T follicular helper cell (primary cell): Measurements from ENCODE around the gene STK33.

Experiments
- DNase-seq: peaks from one replicate; pipeline ENCODE4 v3.0.0-alpha.2; 2020; ENCODE audit warnings: low read depth

Gene STK33

DNA sequence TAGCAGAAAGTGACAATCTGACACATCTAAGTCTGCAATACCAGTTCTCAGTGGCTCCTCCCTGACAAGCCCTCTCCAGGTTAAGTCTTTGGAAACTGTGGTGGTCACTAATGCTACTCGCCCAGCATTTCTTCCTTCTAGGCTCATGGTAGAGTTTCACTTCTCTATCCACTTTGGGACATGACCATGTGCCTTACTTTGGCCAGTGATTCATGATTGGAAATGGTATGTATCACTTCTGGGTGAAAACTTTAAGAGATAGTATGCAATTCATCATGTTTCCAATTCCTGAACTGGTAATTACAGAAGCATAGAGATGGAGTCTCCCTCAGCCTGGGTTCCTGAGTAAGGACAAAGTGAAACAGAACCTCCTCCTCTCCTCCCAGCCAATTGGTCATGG is 178.8 kb downstream of the STK33 start:
- DNase-seq = no peak

DNA sequence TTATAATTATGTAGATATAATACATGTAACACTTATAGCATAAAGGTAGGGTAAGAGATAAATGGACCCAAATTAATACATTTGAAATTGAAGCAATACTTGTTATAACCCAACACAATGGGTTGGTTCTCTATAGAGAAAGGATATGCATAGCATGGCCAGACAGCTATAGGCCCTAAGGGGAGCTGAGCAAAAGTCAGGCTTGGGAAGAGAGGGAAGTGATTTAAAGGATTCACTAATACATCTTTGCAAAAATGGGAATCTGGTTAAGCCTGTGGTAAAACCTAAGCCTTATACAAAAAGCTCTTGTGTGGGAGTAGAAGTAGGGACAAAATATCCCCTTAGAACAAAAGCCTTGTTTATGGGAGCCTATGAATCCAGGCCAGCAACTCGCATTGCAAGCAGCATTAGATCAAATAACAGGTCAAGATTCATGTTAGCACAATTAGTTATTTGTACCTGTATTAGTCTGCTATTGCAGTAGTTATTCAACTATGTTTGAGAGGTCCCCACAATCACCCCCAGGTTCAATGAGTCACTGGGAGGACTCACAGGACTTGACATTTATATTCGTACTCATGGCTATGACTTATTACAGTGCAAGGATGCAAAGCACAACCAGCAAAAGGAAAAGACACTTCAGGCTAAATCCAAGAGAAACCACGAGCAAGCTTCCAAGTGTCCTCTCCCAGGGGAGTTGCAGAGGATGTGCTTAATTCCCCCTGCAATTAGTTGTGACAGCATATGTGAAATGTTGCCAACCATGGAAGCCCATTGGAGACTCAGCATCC is 185.7 kb downstream of the STK33 start:
- DNase-seq = no peak

DNA sequence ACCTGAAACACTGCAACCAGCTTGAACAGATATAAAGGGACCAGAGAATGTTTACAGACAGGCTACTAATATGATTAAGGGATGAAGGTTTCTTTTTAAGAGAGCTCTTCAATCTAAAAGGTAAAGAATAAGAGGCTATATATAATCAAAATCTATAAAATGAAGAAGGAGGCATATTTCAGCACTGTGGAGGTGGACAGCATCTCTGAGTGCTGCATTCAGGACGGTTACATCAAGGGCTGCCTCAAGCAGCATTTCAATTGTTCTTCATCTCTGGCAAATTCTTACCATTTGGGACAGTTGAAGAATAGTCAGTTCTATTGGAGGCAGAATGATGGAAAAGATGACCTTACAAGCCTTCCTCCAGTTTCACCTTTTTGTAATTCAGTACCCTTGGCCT is 190.7 kb downstream of the STK33 start:
- DNase-seq = no peak

DNA sequence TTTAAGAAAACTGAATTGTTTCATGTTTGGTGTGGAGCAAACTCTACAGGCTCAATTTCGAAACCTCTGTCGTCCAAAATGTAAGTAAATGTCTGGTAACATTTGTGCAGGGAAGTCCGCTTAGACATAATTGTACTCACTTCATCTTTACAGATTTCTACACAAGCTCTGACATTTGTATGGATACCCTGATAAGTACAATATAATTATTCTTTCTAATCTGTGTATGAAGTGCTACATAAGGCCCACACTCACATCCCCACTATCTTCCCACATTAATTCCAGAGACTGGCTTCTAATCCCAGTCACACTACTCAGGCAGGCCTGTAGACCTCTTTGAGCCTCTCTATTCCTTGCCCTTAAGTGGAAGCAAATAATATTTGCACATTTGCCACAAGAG is 201.1 kb downstream of the STK33 start:
- no peak for DNase-seq

DNA sequence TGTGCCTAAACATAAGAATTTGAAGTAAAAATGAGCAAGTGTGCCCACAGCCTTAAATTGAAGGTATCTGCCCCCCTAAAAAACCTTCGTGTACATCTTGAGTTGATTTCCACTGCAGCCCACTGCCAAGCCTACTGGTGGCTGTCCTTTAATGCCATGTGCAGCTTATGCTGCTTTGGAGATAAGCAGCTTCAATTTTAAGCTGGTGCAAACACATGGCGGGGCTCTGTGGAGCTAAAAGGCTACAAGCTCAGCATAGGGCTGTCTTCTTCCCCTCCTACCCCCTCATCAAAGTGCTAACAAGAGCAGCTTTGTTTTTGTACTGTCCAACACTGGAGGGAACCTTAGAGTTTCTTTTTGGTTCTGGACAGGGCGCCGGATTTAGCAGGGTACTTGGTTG is 201.9 kb downstream of the STK33 start:
- no peak for DNase-seq

DNA sequence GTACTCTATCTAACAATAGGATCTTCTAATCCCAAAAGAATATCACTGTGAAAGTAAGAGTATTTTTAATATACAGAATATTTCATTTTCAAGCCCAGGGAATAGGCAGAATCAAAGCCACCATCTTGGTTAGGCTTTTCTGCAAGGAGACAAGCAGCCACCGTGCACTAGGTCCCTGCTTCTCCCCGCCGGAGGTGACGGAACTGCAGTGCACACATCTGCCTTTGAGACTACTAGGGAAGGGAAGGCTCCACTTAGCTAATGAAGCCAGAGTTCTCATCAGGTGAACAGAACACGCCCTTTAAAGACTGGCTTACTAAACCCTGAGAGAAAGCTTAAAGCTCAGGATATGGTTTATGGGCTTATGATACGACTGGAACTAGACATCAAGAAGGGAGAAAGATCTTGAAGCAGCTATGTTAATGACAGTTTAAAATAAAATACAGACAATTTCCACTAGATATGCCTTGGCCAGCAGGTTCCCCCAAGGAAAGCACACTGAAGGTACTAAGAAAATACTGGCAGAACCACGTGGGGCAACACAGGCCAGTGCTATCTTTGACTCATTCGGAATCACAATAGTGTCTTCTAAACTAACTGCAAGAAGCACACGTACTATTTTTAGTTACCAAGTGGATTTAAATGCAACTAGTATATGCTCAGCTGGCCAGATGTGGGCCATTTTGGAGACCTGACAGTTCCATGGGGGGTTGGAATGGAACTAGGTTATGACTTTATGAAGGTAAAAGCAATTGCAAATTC is 203.0 kb downstream of the STK33 start:
- no peak for DNase-seq

DNA sequence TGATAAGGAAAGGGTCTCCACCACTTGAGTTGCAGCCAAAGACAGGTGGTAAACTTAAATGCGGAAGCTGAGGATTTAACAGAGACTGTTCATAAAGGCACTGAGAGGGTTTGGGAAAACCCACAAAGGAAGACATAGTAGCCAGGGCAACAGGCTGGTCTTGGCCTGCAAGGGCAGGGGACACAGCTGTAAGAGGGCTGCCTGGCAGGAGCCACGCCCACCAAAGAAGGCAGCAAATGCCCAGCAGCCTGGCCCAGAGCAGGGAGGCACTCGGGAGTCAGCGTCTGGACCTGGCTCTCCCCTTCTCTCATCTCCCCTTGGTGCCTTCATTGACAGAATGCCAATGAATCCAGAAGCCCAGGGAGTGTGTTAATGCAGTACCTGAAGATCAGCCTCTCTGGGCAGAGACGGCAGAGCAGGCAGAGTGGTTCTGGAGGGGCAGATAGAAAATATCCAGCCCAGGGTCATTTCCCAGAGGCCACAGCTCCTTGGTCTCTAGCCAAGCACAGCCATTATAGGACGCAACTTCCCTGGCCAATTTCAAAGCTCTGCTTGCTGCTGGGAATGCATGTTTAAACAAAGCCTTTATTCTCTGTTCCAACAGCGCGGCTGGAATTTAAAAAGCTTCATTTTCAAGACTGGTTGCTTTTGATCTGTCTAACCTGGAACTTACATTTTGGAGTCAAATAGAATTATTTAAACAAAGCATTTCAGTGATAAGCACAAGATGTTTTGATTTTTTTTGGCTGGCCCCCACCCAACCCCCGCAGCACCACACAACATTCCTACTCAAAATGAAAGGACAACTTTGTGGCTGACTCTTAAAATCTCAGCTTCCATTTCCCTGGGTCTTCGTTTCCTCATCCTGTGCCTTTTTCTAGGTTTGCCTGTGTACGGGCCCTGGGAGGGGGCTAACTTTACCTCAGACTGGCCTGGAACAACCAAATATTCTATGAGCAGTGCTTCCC is 204.7 kb downstream of the STK33 start:
- DNase-seq = no peak

DNA sequence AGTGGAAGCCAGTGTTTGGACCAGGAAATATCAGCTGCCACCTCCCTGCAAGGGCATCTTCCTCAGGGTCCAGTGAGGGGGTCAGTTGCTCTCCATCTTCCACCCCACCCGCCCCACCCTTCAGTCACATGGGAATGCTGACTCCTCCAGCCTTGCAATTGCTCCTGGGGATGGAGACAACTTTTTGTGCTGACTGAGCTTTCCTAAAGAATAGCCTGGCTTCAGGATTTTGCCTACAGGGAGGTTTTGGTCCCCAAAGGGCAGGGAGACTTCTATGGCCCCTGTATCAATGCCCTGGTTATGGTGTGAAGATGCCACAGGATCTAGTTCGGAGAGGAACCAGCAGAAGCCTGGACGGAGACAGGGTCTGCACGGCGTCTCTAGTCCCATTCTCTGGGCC is 206.3 kb downstream of the STK33 start:
- no peak for DNase-seq

DNA sequence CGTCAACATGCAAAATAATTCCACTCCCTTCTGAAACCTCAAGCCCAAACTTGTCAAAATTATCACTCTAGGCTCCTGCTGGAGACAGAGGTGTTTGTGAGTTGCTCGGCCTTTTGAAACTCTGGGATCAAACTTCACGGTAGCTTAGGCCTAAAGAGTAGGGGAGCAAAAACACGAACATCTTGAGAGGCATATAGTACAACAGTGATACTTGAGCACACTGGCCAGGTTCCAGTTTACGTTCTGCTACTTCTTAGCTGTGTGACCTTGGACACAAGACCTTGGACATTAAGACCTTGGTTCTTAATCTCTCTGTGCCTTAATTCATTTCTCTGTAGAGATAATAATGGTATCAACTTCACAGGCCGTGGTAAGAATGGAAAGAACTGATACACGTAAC is 206.9 kb downstream of the STK33 start:
- no peak for DNase-seq

DNA sequence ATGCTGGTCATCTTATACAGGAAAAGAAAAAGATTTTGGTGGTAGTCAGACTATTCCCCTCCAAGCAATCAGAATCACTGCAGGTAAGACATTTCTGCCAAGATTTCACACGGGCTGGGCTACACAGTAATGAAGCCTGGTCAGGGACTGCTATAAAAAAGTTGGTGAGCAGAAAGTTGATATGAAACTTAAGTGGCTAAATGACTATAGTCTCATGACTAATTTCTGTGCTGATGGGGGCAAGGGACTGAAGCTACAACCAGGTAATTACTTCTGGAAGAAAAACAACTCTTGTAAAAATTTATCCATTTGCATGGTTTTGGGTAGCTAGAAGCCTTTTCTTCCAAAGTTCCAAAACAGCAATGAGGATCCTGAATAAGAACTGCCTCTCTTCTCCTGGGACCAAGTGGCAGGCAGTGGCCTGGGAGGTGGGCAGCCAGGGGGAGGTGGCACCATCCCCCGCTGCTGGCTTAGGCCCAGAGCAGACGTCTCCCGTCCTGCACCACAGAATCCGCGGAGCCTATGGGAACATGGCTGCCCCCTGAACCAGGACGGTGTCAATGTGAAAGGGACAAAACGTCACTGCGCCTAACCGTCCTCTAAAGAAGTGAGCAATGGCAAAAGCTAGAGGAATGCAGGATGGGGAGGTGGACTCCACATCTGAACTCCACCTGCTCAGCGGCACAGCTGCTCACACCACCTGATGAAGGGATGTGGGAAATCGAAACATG is 207.7 kb downstream of the STK33 start:
- no peak for DNase-seq

DNA sequence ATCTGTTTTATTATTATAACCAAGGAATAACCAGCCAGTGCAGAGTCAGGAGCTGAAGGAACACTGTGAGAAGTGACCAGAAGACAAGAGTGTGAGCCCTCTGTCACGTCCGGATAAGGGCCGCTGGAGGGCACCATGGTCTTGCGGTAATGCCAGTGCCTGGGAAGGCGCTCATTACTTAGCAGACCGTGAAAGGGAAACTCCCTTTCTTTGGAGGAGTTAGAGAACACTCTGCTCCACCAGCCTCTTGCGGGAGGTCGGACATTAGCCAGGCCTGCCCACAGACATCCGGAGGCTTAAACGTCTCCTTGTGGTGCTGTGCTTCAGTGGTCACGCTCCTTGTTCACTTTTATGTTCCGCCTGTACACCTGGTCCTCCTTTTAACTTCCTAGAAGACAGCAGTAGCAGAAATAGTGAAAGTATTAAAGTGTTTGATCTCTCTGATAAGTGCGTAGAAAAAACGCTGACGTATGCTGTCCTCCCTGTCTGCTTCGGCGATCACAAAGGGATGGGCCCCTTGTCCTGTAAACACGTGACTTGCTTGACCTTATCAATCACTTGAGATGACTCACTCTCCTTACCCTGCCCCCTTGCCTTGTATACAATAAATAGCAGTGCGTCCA is 209.7 kb downstream of the STK33 start:
- no peak for DNase-seq

DNA sequence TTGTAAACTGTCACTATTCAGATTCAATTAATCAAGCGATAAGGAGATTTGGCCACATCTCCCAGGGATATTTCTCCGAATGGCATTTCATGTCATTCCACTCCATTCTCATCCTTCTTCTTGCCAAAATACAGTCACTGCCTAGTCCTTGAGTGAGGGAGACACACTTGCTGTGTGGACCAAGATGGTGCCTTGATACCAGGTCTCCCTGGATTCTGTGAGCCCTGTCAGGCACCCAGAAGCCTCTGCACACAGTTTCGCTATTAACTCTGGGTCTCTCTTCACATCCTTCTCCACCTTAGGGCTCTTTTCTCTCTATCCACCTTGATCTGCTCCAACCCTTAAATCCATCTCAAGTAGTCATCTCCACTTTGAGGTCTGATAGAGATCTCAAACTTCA is 210.4 kb downstream of the STK33 start:
- no peak for DNase-seq

DNA sequence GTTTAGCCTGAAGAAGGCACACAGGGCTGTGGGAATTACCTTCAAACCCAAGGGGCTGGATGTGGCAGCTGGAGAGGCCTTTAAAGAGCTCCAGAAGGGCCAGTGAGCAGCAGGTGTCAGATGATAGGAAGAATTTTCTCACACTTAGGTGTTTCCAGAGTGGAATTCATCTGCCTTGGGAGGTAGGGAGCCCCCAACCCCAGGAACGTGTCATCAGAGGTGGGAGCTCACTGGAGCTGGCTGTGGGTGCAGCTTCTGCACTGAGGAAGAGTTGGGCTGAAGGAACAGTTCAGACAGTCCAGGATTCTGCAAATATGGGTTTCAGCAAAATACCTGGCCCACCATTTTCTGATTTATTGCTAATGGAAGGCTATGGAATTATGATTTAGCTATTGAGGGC is 210.8 kb downstream of the STK33 start:
- no peak for DNase-seq

DNA sequence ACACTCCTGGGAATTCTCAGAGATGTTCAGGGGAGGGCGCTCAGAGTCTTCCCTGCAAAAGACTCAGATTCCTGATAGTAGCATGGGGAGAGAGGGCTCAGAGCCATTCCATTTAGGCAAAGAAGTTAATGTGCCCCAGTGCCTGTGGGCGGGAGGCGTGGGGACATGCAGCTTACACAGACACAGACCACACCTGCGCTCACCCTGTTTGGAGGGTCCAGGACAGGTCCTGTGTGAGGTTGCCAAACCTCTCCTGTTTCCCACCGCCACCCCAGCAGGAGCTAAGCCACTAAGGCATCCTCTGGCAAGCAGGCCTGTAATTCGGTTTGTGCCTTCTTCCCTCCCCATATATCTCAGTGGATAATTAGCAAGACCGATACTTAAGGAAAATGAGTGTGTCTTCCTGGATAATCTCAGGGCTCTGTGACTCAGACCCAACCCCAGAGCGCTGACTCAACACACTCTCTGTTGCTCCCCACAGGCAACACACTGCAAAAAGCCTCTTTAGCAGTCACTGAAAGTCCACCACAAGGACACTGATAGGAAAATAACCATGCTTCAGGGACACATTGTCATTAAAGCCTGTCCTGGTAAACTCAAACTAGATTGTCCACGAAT is 211.5 kb downstream of the STK33 start:
- DNase-seq = no peak

DNA sequence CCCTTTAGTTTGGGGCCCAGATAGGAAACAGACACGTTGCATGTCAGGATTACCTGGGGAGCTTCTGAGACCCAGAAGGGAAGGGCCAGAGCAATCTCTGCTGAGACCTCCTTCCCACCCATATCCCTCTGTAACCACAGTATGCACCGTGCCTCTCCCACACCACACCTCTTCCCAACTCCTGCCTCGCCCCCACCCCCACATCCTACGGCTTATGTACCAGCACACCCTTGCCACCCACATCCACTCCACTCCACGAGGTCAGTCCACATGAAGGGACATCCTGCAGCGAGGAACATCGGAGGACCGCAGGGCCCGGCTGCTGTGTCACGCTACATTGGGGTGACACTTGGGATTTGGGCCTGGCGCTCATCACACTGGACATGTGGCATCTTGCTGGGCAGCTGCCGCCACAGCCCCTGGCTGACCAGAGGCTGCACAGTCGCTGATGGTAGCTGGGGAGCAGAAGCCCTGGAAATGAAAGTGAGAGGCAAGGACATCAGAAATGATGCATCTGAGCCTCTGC is 212.1 kb downstream of the STK33 start:
- no peak for DNase-seq

DNA sequence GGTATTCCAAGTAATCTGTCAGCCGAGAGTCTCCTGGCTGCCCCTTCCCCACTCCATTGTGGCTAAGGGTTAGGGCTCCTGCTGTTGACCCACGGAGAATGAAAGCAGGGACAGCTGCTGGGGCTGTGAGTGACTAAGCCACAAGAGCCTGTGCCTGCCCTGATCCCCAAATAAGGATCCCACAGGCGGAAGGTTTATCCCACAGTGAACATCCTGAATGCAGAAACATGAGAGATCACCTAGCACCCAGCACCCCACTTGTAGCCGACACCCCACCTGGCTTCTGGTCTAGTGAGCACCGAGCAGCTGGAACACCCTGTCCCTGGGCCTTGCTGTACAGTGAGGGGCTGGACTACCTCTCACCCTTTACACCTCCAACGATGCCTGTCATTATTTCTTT is 212.7 kb downstream of the STK33 start:
- DNase-seq = no peak

DNA sequence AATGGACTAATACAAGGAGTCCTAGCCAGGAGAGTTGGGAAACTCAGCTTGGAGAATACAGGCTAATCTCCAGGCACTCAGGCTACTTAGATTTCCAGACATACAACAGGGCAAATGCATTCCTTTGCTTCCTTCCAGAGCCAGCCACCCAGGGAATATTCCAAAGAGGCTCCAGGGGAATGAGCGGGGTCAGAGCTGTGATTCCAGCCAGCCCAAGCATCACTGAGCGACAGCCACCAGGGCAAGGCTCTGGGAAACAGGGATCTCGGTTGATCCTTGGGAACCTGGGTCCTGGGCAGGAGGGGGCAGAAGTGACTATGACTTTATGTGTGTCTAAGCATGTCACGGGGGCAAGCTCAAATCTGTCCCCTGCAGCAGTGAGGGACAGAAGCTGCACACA is 218.1 kb downstream of the STK33 start:
- DNase-seq = no peak

DNA sequence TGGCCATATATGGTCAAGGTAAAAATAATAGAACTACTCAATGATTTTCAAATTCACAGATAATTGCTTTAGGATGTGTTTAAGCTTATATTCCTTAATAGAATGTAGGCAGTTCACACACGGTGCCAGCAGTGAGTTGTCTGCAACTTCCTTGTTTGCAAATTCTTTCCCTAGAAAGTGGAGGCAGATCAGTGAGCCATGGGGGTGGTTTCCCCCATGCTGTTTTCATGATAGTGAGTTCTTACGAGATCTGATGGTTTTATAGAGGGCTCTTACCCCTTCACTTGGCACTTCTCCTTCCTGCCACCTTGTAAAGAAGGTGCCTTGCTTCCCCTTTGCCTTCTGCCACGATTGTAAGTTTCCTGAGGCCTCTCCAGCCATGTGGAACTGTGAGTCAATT is 218.6 kb downstream of the STK33 start:
- no peak for DNase-seq

DNA sequence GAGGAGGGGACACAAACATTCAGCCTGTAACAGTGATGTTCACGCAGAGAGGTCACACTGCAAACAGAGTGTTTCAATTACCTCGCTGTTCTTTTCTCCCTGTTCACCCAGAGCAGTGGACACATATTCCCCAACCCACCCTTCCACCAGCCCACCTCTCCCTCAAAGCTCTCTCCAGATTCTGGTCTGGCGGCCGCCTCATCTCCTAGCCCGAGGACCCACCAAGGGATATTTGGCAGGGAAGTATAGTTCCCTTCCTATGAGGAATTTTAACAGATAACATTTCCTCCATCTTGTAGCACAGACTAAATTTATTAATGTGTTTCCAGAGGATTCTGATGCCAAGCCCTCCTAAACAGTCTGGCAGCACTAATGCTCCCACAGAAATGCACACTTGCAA is 219.3 kb downstream of the STK33 start:
- DNase-seq = no peak
